ENCODE measurements around the gene ENKUR.

DNA sequence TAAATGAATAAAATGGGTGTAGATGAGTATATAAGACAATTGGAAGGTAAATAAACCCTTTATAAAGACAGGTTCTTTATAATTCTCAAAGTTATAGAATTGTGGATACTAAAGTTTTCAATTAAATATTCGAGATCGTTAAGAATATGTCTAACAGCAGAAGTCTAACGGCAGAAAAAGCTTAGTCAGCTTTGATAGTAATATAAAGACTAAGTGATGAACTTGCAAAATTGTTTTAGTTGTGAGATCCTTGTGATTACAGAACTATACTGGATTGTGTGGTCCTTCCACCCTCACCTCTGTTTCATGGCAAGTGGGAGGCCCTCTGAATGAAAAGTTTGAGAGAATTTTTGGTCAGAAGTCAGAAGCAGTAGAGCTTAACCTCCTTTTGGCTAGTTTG, 2.7 kb upstream of the ENKUR start:
- no peak for TF ChIP-seq PAX8 (IDR thresholded peaks at IDR 0.05)
- TF ChIP-seq EZH2 (IDR thresholded peaks at IDR 0.05; ENCODE audit: borderline replicate concordance, control insufficient read depth, low read depth, low read length) = no peak
- no peak for TF ChIP-seq CREB1 (IDR thresholded peaks at IDR 0.05; ENCODE audit: low read depth)
- no peak for TF ChIP-seq EP300 (IDR thresholded peaks at IDR 0.05; ENCODE audit: borderline replicate concordance in 1 of 2, control insufficient read depth in 1 of 2, low read depth in 2 of 2, low read length in 2 of 2)
- TF ChIP-seq USF2 (IDR thresholded peaks at IDR 0.05; ENCODE audit: borderline replicate concordance, low read depth, low read length) = no peak
- TF ChIP-seq ZSCAN29 (IDR thresholded peaks at IDR 0.05) = no peak
- no peak for TF ChIP-seq HCFC1 (IDR thresholded peaks at IDR 0.05; ENCODE audit: low read length)
- no peak for TF ChIP-seq CTCF (IDR thresholded peaks at IDR 0.05 in 2 of 3, conservative IDR thresholded peaks at IDR 0.05 in 1 of 3; ENCODE audit: control insufficient read depth in 2 of 3, extremely low read depth in 1 of 3, insufficient read depth in 1 of 3, low read depth in 3 of 3, low read length in 3 of 3)
- TF ChIP-seq SMAD1 (IDR thresholded peaks at IDR 0.05; ENCODE audit: low read depth, partially characterized antibody) = no peak
- TF ChIP-seq SP1 (IDR thresholded peaks at IDR 0.05; ENCODE audit: low read depth, low read length) = no peak
- no peak for TF ChIP-seq POLR2A (IDR thresholded peaks at IDR 0.05; ENCODE audit: low read depth, low read length)
- no peak for TF ChIP-seq SIN3A (IDR thresholded peaks at IDR 0.05; ENCODE audit: low read depth, low read length)
- TF ChIP-seq FOXM1 (IDR thresholded peaks at IDR 0.05; ENCODE audit: low read depth, low read length) = no peak
